NCI-H1092 (cell line): ENCODE results near the gene SKIDA1.

Experiments used
- DNase-seq: peaks from one replicate; lab custom pipeline; 2025; lab: John Stamatoyannopoulos, UW

SKIDA1 gene

GRCh38 chr10:21482821-21483220, 42.7 kb downstream of the SKIDA1 start:
- DNase-seq, result no peak

DNA sequence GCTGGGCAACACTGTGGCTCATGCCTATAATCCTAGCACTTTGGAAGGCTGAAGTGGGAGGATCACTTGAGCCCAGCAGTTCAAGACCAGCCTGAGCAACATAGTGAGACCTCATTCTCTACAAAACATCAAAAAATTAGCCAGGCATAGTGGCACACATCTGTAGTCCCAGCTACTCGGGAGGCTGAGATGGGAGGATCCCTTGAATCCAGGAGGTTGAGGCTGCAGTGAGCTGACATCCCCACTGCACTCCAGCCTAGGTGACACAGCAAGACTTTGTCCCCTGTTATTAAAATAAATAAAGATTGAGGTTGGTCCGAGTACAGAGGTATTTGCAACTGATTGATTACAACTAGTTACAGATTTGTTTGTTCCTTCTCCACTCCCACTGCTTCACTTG, 44.1 kb downstream of the SKIDA1 start:
- DNase-seq, result no peak

DNA sequence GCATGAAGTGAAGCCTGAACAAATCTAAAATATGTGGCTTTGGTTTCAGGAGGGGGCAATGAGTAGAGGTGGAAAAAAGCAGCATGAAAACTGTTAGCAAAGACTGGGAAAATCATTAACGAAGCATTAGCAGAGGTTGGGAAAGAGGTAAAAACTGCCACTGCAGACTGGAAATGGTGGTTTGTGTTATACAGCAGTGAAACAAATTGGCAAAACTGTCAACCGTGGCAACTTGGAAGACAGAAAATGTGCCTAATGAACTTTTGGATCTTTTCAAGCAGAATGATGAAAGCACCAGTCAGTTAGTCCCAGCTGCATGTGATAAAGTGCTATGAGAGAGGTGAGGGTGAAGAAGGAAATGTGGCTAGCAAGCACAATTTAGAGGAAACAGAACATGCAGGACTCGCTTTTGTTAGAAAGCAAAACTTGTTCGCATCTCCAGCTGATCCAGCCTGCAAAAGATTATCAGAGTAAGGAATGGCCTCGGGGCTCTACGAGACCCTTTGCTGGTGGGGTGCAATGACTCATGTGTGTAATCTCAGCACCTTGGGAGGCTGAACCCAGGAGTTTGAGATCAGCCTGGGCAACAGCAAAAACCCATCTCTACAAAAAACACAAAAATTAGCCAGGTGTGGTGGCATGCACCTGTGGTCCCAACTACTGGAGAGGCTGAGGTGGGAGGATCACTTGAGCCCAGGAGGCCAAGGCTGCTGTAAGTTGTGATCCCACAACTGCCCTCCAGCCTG, 45.7 kb downstream of the SKIDA1 start:
- DNase-seq, result no peak

- no peak for DNase-seq
Observed at GRCh38 chr10:21475393-21475792, 50.1 kb downstream of the SKIDA1 start.

- no peak for DNase-seq
Observed at GRCh38 chr10:21473541-21473940, 51.9 kb downstream of the SKIDA1 start.

GRCh38 chr10:21473135-21473534, 52.3 kb downstream of the SKIDA1 start:
- DNase-seq, result no peak

DNA sequence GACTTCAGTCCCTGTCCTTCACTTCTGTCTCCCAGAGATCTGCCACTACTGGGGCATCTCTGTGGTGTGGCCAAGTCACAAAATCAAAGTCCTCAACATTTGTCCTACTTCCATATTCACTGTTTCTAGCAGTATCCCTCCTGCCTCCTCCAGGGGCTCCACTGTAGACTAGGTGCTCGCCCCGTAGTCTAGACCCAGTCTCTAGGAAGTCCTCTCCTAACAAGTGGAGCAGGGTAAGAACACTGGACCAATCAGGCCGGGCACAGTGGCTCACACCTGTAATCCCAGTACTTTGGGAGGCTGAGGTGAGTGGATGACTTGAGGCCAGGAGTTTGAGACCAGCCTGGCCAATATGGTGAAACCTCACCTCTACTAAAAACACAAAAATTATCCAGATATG, 57.4 kb downstream of the SKIDA1 start:
- no peak for DNase-seq

GRCh38 chr10:21467633-21468032, 57.8 kb downstream of the SKIDA1 start:
- no peak for DNase-seq

DNA sequence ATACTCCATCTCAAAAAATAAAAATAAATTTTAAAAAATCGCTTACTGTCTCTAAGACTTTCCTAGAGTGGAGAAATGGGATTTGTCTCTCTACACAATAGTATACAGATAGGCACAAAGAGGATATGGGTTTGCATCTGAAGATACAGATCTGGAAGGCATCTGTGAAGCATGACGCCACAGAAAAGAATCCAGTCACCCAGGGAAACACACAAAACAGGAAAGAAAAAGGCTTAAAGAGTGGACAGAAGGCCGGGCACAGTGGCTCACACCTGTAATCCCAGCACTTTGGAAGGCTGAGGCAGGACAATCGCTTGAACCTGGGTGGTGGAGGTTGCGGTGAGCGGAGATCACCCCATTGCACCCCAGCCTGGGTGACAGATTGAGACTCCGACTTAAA, 61.3 kb downstream of the SKIDA1 start:
- no peak for DNase-seq
